ENCODE results near the gene PTP4A2. TPM values are rescaled to one million over a fixed set of nuclear protein-coding genes. Genes with fewer than 3 reads are reported as not detected.

The PTP4A2 gene
- total and polyA plus RNA-seq, 2 of the 13 experiments (the other 11 are each of a cell fraction or from before 2014, with no cell fraction given), result 173 to 225 TPM

- no peak overlapping the region for H3K27ac ChIP-seq (ENCODE audit: extremely low read length, insufficient read depth, low read length)
- H4K20me1 ChIP-seq (ENCODE audit: insufficient read depth, low read length), result no peaks in the 10 kb centered on the region
- no peak for ATAC-seq
- no peaks in the 10 kb centered on the region for H3K36me3 ChIP-seq (replicated peaks in 1 of 2; ENCODE audit: control insufficient read depth in 1 of 2, insufficient read depth in 2 of 2, low read length in 2 of 2)
- BruUV-seq (replicated peaks), result no TSS peak
- H3K9ac ChIP-seq (ENCODE audit: insufficient read depth, low read depth, low read length), result no peak overlapping the region
- no peaks in the 10 kb centered on the region for H3K9me3 ChIP-seq (ENCODE audit: low read length)
- 84% methylated on average over 3 of the region's 3 CpGs for WGBS (ENCODE audit: low lambda C conversion rate)
- no peak overlapping the region for H3K4me3 ChIP-seq (replicated peaks in 1 of 3; ENCODE audit: insufficient read depth in 1 of 3, low read depth in 2 of 3, low read length in 3 of 3)
- no peaks in the 10 kb centered on the region for H3K27me3 ChIP-seq (ENCODE audit: control insufficient read depth in 1 of 2, insufficient read depth in 2 of 2, low read length in 2 of 2)
- DNase-seq (ENCODE audit: low spot score), result no peak
- POLR2A ChIA-PET, result no interaction called here
- in situ Hi-C loops (cut with HindIII; ENCODE audit: extremely low pct_ligation_motif_present, low pct_unique_long_range_greater_than_20kb) (no loop called here), intact Hi-C loops (cut with micrococcal nuclease; ENCODE audit: unreplicated experiment) (no loop called here)
- no peak overlapping the region for H2AFZ ChIP-seq (ENCODE audit: low read length)
- CTCF ChIA-PET (ENCODE audit: low intra/inter-chr PET ratio, low total read pairs), result no interaction called here
- FAIRE-seq, result no peak
- H3K4me2 ChIP-seq (ENCODE audit: low read depth, low read length), result no peak overlapping the region
- no peaks in the 10 kb centered on the region for H3K79me2 ChIP-seq (ENCODE audit: insufficient read depth, low read length)
- TF ChIP-seq DPF2 (CRISPR knock-in tag; IDR thresholded peaks at IDR 0.05; ENCODE audit: borderline replicate concordance, low read depth), result no peak
- no peak for TF ChIP-seq ZNF652 (CRISPR knock-in tag; IDR thresholded peaks at IDR 0.05; ENCODE audit: borderline replicate concordance, low read depth)
- TF ChIP-seq ZNF44 (CRISPR knock-in tag; IDR thresholded peaks at IDR 0.05), result no peak
- no peak for TF ChIP-seq SMAD9 (CRISPR knock-in tag; IDR thresholded peaks at IDR 0.05)
- no peak for TF ChIP-seq ZNF282 (IDR thresholded peaks at IDR 0.05; ENCODE audit: partially characterized antibody)
- TF ChIP-seq ETS1 (CRISPR knock-in tag; IDR thresholded peaks at IDR 0.05), result no peak
- no peak for TF ChIP-seq PAWR (CRISPR knock-in tag; IDR thresholded peaks at IDR 0.05; ENCODE audit: borderline replicate concordance)
- TF ChIP-seq THRA (CRISPR knock-in tag; IDR thresholded peaks at IDR 0.05; ENCODE audit: borderline replicate concordance), result no peak
- no peak for TF ChIP-seq BCLAF1 (IDR thresholded peaks at IDR 0.05)
- no peak for TF ChIP-seq IKZF4 (CRISPR knock-in tag; IDR thresholded peaks at IDR 0.05; ENCODE audit: borderline replicate concordance, low read depth, not compliant biosample characterization)
- TF ChIP-seq DNMT3B (CRISPR knock-in tag; conservative IDR thresholded peaks at IDR 0.05), result no peak
- H3K4me1 ChIP-seq (ENCODE audit: insufficient read depth, low read length), result peaks cover 14% of the 10 kb centered on the region
Observed at GRCh38 chr1:31900790-31901189, 37.4 kb downstream of the PTP4A2 start.

Measured in HepG2 (cell line).